ENCODE data around the gene BCL2. TPM values are rescaled to one million over a fixed set of nuclear protein-coding genes. Genes with fewer than 3 reads are reported as not detected.

BCL2 gene
- total RNA-seq, 2 donors from 2014 or later, result 14.8 to 38.4 TPM

DNA sequence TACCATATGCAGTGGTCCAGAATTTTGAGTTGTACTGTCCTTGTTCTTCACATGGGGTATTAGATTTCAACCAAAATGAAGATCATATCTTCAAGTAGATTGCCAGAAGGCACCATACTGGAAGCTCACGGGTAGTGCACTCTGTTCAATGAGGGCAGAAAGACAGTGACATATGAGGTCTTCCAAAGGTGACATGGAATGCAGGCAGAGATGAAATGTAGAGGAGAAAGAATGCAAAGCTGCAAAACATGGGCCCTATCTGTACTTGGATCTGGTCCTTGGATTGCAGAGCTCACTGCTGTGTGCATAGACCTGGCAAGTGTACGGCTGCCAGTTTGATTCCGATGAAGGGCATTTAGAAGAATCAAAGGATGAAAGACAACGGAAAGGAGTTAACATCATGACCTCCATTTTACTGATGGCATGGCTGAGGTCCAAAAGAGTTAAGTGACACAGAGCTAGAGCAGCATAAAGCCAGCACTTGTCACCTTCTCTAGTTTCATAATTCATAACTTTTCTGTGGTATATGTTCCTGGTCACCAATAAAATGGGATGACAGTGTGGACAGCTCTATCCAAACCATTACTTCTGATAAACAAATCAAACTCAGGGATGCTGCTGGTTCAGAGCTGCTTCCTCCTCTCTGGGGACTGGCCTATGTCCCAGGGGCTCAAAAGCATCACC is 64.7 kb downstream of the BCL2 start:
- intact Hi-C loops (cut with DNase I), result no loop called here
- Histone ChIP-seq H3K36me3 (no peaks in the 10 kb centered on the region), H3K27ac (no peak overlapping the region), H3K4me1 (replicated peaks) (peaks cover 11% of the 10 kb centered on the region), H3K9me3 (no peaks in the 10 kb centered on the region), H3K4me3 (no peak overlapping the region), H3K27me3 (replicated peaks; ENCODE audit: insufficient read depth) (no peaks in the 10 kb centered on the region)
- no peak for TF ChIP-seq POLR2A (IDR thresholded peaks at IDR 0.05)
- TF ChIP-seq, protein P1, sequence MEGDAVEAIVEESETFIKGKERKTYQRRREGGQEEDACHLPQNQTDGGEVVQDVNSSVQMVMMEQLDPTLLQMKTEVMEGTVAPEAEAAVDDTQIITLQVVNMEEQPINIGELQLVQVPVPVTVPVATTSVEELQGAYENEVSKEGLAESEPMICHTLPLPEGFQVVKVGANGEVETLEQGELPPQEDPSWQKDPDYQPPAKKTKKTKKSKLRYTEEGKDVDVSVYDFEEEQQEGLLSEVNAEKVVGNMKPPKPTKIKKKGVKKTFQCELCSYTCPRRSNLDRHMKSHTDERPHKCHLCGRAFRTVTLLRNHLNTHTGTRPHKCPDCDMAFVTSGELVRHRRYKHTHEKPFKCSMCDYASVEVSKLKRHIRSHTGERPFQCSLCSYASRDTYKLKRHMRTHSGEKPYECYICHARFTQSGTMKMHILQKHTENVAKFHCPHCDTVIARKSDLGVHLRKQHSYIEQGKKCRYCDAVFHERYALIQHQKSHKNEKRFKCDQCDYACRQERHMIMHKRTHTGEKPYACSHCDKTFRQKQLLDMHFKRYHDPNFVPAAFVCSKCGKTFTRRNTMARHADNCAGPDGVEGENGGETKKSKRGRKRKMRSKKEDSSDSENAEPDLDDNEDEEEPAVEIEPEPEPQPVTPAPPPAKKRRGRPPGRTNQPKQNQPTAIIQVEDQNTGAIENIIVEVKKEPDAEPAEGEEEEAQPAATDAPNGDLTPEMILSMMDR (IDR thresholded peaks at IDR 0.05), result no peak
- no peak for DNase-seq (ENCODE audit: low spot score)
- 83% methylated on average over 4 of the region's 4 CpGs for WGBS

DNA sequence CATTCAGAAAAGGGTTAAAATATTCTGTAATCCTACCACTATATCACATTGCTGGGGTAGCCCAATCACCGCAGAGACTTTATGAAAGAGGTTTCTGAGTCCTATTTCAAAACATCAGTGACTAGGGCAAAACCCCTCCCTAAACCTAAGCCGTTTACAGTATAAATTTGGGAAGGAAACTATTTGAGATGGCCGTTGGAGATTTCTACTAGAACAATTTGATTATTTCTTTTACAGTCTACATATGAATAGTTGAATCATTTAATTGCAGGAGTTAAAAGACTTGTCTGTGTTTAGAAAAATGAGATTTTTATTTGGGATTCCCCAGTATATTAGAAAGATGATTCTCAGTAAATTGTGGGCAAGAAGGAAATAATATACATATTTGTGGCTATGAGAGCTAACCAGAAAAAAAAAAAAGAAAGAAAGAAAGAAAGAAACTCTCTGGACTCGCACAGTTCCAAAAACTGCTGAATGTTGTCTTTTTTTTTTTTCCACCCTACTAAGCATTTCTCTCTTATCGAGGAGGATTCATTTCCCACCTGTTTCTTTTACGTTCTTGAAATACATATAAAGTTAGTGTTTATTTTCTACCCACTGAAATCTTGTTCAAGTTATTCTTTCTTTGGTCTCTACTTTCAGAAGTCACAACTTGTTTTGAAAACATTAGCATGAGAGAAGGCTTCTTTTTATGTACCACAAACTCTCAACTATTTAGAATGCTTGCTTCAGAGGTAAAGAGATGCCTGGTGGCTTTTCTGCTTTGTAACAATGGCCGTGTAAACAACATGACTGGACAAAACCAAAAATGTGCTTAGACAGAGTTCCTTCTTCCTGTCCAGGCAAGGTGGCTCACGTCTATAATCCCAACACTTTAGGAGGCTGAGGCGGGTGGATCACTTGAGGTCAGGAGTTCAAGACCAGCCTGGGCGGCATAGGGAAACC is 65.9 kb downstream of the BCL2 start:
- peaks cover 4% of the 10 kb centered on the region for H3K4me1 ChIP-seq (replicated peaks)
- H3K27me3 ChIP-seq (replicated peaks; ENCODE audit: insufficient read depth), result no peaks in the 10 kb centered on the region
- H3K4me3 ChIP-seq, result no peak overlapping the region
- H3K36me3 ChIP-seq, result no peaks in the 10 kb centered on the region
- intact Hi-C loops (cut with DNase I), result no loop called here
- no peaks in the 10 kb centered on the region for H3K9me3 ChIP-seq
- TF ChIP-seq POLR2AphosphoS5 (IDR thresholded peaks at IDR 0.05), result peak; percentile 18
- TF ChIP-seq POLR2A (IDR thresholded peaks at IDR 0.05), result no peak
- no peak for DNase-seq (ENCODE audit: low spot score)
- 25% methylated on average over 10 of the region's 10 CpGs for WGBS
- no peak overlapping the region for H3K27ac ChIP-seq

DNA sequence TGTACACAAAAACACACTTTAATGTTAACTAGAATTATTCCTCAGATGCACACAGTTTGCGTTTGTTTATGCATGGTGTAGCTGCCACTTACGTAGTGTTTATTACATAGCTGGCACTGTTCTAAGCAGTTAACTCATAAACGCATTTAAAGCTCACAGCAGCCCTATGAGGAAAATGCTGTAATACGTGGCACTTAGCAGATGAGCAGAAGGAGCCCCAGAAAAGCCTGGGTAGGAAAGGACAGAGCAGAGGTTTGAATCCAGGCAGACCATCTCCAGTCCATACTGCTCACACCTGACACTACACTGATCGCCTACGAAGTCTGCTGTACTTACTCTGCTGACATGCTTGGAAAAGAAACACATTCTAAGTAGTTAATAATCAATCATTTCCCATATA is 66.6 kb downstream of the BCL2 start:
- intact Hi-C loops (cut with DNase I), result no loop called here
- Histone ChIP-seq H3K4me3 (no peak overlapping the region), H3K4me1 (replicated peaks) (peaks cover 4% of the 10 kb centered on the region), H3K27me3 (replicated peaks; ENCODE audit: insufficient read depth) (no peaks in the 10 kb centered on the region), H3K27ac (no peak overlapping the region), H3K36me3 (no peaks in the 10 kb centered on the region), H3K9me3 (no peaks in the 10 kb centered on the region)
- DNase-seq (ENCODE audit: low spot score), result no peak
- TF ChIP-seq, protein P1 (IDR thresholded peaks at IDR 0.05), result no peak
- no peak for TF ChIP-seq POLR2AphosphoS5 (IDR thresholded peaks at IDR 0.05)
- no peak for TF ChIP-seq POLR2A (IDR thresholded peaks at IDR 0.05)
- 14% methylated on average over 6 of the region's 6 CpGs for WGBS

DNA sequence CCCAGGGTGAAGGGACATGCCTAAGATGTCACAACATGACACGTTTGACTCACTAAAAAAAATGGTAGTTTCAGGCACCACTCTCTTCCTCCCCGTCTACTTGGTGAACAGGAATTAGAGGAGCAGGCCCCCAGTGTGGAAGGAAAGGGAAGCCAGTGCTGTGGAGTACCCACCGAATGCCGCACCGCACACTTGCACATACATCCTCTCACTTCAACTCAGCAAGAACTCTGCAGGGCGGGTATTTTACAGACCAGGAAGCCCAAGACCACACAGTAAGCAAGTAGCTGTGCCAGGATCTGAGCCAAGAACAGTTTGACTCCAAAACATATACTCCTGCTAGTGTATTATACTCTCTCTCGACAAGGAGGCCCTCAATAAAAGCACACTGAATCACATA is 69.8 kb downstream of the BCL2 start:
- 49% methylated on average over 7 of the region's 7 CpGs for WGBS
- no peak overlapping the region for H3K27ac ChIP-seq
- peak; percentile 30 for TF ChIP-seq POLR2AphosphoS5 (IDR thresholded peaks at IDR 0.05)
- TF ChIP-seq POLR2A (IDR thresholded peaks at IDR 0.05), result no peak
- no peaks in the 10 kb centered on the region for H3K9me3 ChIP-seq
- peak; percentile 33 for DNase-seq (ENCODE audit: low spot score)
- intact Hi-C loops (cut with DNase I), result no loop called here
- H3K36me3 ChIP-seq, result no peaks in the 10 kb centered on the region
- no peaks in the 10 kb centered on the region for H3K27me3 ChIP-seq (replicated peaks; ENCODE audit: insufficient read depth)
- no peak overlapping the region for H3K4me3 ChIP-seq
- H3K4me1 ChIP-seq (replicated peaks), result peaks cover 4% of the 10 kb centered on the region

DNA sequence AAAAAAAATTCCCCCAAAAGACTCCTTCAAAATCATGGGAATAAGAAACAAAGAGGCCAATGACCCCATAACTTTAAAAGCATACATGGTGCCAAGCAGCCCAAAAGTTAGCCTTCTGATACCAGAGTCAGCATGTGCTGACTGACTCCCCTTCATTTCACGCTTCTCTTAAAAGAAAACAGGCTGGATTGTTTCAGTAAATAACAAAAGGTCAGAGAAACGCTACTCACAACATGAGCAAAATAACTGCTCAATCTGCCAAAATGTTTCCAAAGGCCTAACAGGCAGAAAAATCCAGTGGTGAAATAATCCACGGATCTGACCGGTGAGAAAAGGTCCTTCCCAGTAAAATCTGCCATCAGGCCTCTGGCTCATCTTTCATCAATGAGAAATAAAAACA is 71.6 kb downstream of the BCL2 start:
- intact Hi-C loops (cut with DNase I), result no loop called here
- 61% methylated on average over 4 of the region's 4 CpGs for WGBS
- TF ChIP-seq POLR2AphosphoS5 (IDR thresholded peaks at IDR 0.05) (no peak), POLR2A (IDR thresholded peaks at IDR 0.05) (no peak)
- TF ChIP-seq, protein P1 (IDR thresholded peaks at IDR 0.05), result no peak
- no peaks in the 10 kb centered on the region for H3K36me3 ChIP-seq
- DNase-seq (ENCODE audit: low spot score), result no peak
- peaks cover under 1% of the 10 kb centered on the region for H3K4me1 ChIP-seq (replicated peaks)
- H3K4me3 ChIP-seq, result no peak overlapping the region
- no peaks in the 10 kb centered on the region for H3K9me3 ChIP-seq
- H3K27ac ChIP-seq, result peak overlapping the region in 1 of 2 donors; percentile 32
- no peaks in the 10 kb centered on the region for H3K27me3 ChIP-seq (replicated peaks; ENCODE audit: insufficient read depth)

All from prostate gland (tissue), 2 donors.